BJ (cell line): Measurements from ENCODE around the gene CRB1. TPM values are rescaled to one million over a fixed set of nuclear protein-coding genes. Genes with fewer than 3 reads are reported as not detected.

Experiments
- CTCF ChIA-PET: fragments of 350-600 bp; formaldehyde crosslinking; extraction: SDS; loops from one replicate; lab custom pipeline; 2021; ENCODE audit warnings: antibody characterized with exemption, inconsistent platforms; lab: Yijun Ruan, JAX
- POLR2A ChIA-PET: fragments of 300-600 bp; sonication (Branson Sonifier 250); formaldehyde crosslinking; extraction: SDS; loops from one replicate; lab custom pipeline; 2021; ENCODE audit warnings: antibody characterized with exemption; lab: Charles Lee
- DNase-seq: peaks from one replicate; pipeline ENCODE4 v3.0.0-alpha.2; 2011; ENCODE audit warnings: low read depth
- H3K27me3 ChIP-seq: 2 replicates; pipeline ENCODE4 v1.6.0; 2011; ENCODE audit warnings: low read length; ENCODE audit not compliant: control insufficient read depth, insufficient read depth
- H3K36me3 ChIP-seq: 2 replicates; pipeline ENCODE4 v1.5.1; 2011; ENCODE audit warnings: low read length; ENCODE audit not compliant: control insufficient read depth, insufficient read depth
- H3K4me3 ChIP-seq: 2 replicates; pipeline ENCODE4 v1.5.1; 2011; ENCODE audit warnings: low read depth, mild to moderate bottlenecking, control low read depth, low read length
- CTCF ChIP-seq: IDR thresholded peaks from 2 replicates; pipeline ENCODE4 v1.5.1; 2011; ENCODE audit warnings: low read depth, mild to moderate bottlenecking, control low read depth, inconsistent platforms, low read length, moderate library complexity; ENCODE audit not compliant: insufficient read depth
- polyA plus RNA-seq: library from polyadenylated mRNA; depleted of rRNA; stranded (reverse); fragments of >200 nt; gene quantifications from 2 replicates; pipeline ENCODE4 v1.2.3, GENCODE V29; 2011

Gene CRB1
- polyA plus RNA-seq, 1 experiment, result 0.06 TPM

- CTCF ChIA-PET, result interaction anchor here (0.6 to 1.3 kb wide), 3 partner anchors 9 to 254 kb away, joined by 3 read pairs; no protein-coding TSS in a partner anchor
- DNase-seq, result no peak
- H3K4me3 ChIP-seq, result no peak overlapping the region
- no peak for TF ChIP-seq CTCF
- no peaks in the 10 kb centered on the region for H3K36me3 ChIP-seq
- POLR2A ChIA-PET, result no interaction called here
- H3K27me3 ChIP-seq, result no peaks in the 10 kb centered on the region
Observed at GRCh38 chr1:197225611-197226010, 42.4 kb upstream of the CRB1 start.

GRCh38 chr1:197234581-197234980 lies 33.5 kb upstream of the CRB1 start:
- Histone ChIP-seq H3K27me3 (no peaks in the 10 kb centered on the region), H3K36me3 (no peaks in the 10 kb centered on the region), H3K4me3 (no peak overlapping the region)
- DNase-seq, result no peak
- no peak for TF ChIP-seq CTCF
- ChIA-PET POLR2A (no interaction called here), CTCF (interaction anchor here (0.7 to 1.4 kb wide), 3 partner anchors 9 to 16 kb away, joined by 3 read pairs; no protein-coding TSS in a partner anchor)

- Histone ChIP-seq H3K4me3 (no peak overlapping the region), H3K36me3 (no peaks in the 10 kb centered on the region), H3K27me3 (no peaks in the 10 kb centered on the region)
- TF ChIP-seq CTCF, result no peak
- ChIA-PET CTCF (interaction anchor here (1.1 kb wide), 1 partner anchor 15 kb away, joined by 3 read pairs; no protein-coding TSS in a partner anchor), POLR2A (no interaction called here)
- no peak for DNase-seq
Observed at GRCh38 chr1:197235355-197235754, 32.7 kb upstream of the CRB1 start.

DNA sequence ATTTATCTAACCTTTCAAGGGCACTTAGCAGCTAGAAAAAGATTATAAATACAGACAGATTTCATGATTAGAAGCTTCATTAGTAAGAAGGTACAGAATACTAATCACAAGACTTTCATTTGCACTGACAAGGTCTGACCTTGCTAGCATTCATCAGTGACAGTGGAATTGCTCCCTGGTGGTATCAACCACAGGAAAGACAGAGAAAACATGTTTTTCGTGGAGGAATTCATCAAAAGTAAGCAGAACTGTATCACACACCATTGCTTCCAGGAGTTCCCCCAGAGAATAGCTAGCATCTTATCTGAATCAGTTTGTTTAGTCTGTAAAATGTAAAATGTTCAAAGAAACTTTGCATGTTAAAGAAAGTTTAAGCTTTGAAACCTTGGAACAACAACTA lies 20.6 kb upstream of the CRB1 start:
- no peak for DNase-seq
- TF ChIP-seq CTCF, result no peak
- POLR2A ChIA-PET, result no interaction called here
- no peaks in the 10 kb centered on the region for H3K36me3 ChIP-seq
- no peak overlapping the region for H3K4me3 ChIP-seq
- CTCF ChIA-PET, result no interaction called here
- H3K27me3 ChIP-seq, result no peaks in the 10 kb centered on the region

DNA sequence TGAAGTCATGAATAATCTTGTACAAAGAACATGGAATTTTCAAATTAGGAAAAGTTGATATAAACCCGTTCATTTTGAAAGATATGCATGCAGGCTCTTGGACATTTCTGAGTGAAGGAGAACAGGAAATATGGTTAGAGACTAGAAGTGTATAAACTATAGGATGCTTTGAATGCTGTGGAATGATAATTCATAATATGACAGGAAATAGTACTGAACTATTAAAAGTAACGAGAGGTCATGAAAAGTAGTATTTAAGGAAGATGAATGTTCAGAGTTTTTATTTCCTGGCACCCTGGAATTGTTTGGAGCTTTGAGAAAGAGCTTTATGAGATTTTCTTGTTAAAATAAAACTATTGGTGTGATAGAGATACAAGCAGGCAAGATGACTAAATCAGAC lies 18.7 kb upstream of the CRB1 start:
- H3K4me3 ChIP-seq, result no peak overlapping the region
- CTCF ChIA-PET, result no interaction called here
- H3K36me3 ChIP-seq, result no peaks in the 10 kb centered on the region
- POLR2A ChIA-PET, result no interaction called here
- TF ChIP-seq CTCF, result no peak
- H3K27me3 ChIP-seq, result no peaks in the 10 kb centered on the region
- DNase-seq, result no peak
